ENCODE data around the gene CDK5RAP3.
"Not testable (repeated sequence)": the region's sequence is repeated elsewhere in the genome, so short reads cannot be mapped to it uniquely, and the experiment has no call there.

Gene CDK5RAP3

GRCh38 chr17:48001197-48001596, 30.3 kb downstream of the CDK5RAP3 start:
- no peak for DNase-seq

GRCh38 chr17:48001657-48002056, 30.7 kb downstream of the CDK5RAP3 start:
- DNase-seq: not testable (repeated sequence)

- DNase-seq: no peak
Observed at GRCh38 chr17:48002266-48002915, 31.5 kb downstream of the CDK5RAP3 start.

- DNase-seq: no peak
Observed at GRCh38 chr17:48002916-48003416, 32.1 kb downstream of the CDK5RAP3 start.

GRCh38 chr17:48003417-48004151, 32.7 kb downstream of the CDK5RAP3 start:
- no peak for DNase-seq

- no peak for DNase-seq
Observed at GRCh38 chr17:48004983-48005382, 34.1 kb downstream of the CDK5RAP3 start.

- no peak for DNase-seq
Observed at GRCh38 chr17:48006936-48007709, 36.2 kb downstream of the CDK5RAP3 start.

- DNase-seq: no peak
Observed at GRCh38 chr17:48010193-48010592, 39.3 kb downstream of the CDK5RAP3 start.

- peak in 1 of 2 experiments; percentile 41 for DNase-seq
Observed at GRCh38 chr17:48011405-48012150, 40.7 kb downstream of the CDK5RAP3 start.

GRCh38 chr17:48012151-48012520, 41.2 kb downstream of the CDK5RAP3 start:
- peak; percentile 43 to 77 for DNase-seq

- no peak for DNase-seq
Observed at GRCh38 chr17:48012654-48013053, 41.7 kb downstream of the CDK5RAP3 start.

GRCh38 chr17:48013876-48014594, 43.1 kb downstream of the CDK5RAP3 start:
- no peak for DNase-seq

- peak in 1 of 2 experiments; percentile 41 for DNase-seq
Observed at GRCh38 chr17:48014595-48015111, 43.7 kb downstream of the CDK5RAP3 start.

GRCh38 chr17:48016112-48016511, 45.2 kb downstream of the CDK5RAP3 start:
- no peak for DNase-seq

GRCh38 chr17:48017817-48018158, 46.9 kb downstream of the CDK5RAP3 start:
- not testable (repeated sequence) for DNase-seq

- DNase-seq: no peak
Observed at GRCh38 chr17:48021934-48022333, 51.0 kb downstream of the CDK5RAP3 start.

- DNase-seq: no peak
Observed at GRCh38 chr17:48022901-48023300, 52.0 kb downstream of the CDK5RAP3 start.

- peak; percentile 50 to 65 for DNase-seq
Observed at GRCh38 chr17:48023400-48024148, 52.7 kb downstream of the CDK5RAP3 start.

GRCh38 chr17:48024149-48025039, 53.5 kb downstream of the CDK5RAP3 start:
- no peak for DNase-seq

Data from NCI-H187 (cell line).